ENCODE results near the gene ELAC2. TPM values are rescaled to one million over a fixed set of nuclear protein-coding genes. Genes with fewer than 3 reads are reported as not detected.
A peak's percentile ranks its signal among the peaks of the same experiment; 100 is the strongest.
"Not testable (repeated sequence)": the region's sequence is repeated elsewhere in the genome, so short reads cannot be mapped to it uniquely, and the experiment has no call there.

The ELAC2 gene
- total RNA-seq, 1 donor from 2014 or later: 39.0 TPM

DNA sequence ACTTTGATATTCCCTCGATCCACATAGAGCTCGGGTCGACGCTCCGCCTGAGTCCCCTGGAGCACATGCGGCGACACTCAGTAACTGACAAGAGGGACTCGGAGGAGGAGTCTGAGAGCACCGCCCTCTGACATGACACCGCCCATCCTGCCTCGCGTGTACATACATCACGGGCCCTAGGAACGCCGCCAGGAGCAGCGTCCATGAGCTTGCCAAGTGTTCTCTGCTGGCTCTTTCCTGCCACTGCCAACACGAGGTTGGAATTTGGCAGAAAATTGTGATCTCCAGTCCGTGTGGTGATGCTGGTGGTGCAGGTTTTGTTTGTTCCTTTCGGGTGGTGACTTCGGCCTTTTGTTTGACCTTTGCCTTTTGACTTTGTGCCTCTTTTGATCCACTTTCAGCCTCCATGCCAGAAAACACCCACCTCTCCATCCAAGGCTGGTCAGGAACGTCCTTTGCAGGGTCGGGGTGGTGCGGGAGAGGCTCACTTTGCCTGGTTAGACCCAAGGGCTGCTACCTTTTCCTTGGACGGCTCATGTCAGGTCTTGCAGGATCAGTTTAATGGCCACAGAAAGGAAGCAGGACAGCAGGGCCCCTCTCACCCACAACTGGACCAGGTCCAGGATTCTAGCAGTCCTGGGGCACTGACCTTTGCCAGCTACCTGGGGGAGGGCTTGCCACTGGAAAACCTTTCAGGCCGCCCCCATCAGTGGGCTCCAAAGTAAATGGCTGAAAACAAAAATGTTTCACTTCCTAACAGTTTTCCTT is 27.6 kb downstream of the ELAC2 start:
- ATAC-seq: no peak

DNA sequence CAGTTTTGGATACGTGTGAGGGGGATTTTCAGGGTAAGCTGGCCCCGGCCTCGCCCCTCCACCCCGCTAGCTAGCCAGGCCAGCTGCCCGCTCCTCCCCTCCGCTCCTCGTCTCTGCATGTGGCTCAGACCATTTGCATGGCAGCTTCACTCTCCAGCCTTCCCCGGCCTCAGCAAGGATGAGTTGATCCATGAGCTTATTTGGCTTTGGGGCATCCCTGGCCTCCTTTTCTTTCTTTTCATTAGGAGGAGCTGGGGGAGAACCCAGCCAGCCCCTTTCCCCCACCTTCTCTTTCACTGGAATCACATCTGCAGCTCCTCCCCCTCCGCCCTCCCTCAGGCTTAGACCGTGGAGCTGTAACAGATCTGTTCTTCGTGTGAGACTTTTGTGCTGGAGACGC is 30.7 kb downstream of the ELAC2 start:
- no peak for ATAC-seq

DNA sequence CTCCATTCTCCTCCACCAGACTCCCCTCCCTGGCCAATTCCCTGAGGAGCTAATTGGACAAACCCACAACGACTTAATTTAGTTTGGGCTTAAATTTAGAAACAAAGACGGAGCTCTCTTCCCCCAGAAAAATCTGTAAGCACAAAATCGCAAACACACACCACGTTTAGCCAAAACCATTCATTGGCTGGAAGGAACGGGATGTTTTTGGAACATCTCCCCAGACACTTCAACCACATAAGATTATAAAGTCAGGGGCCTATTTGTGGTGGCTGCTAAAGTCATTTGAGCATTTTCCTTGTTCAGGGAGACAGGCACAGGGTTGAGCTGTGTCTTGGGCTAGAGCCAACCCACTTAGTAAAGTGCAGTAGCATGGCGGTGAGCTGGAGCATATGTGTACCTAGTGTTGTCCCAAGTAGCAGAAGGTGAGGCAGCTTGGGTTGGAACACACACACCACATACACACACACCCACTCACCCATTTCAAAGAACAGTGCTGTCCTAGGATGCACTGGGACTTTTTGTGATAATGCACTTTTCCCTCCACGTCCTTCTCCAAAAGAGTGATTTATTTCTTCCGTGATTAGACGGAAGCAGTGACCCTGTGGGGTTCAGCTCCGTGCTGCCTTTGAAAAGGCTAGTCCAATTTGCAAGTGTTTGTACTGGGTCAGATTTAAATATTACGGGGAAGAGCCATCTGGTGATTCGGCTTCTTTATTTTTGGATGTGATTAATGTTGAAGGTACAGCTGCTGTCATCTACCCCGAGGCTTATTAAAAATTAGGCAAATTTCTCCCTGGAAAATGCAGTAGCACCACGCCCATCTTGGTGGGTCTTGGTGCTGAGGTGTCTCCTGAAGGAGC is 32.2 kb downstream of the ELAC2 start:
- no peak for ATAC-seq

DNA sequence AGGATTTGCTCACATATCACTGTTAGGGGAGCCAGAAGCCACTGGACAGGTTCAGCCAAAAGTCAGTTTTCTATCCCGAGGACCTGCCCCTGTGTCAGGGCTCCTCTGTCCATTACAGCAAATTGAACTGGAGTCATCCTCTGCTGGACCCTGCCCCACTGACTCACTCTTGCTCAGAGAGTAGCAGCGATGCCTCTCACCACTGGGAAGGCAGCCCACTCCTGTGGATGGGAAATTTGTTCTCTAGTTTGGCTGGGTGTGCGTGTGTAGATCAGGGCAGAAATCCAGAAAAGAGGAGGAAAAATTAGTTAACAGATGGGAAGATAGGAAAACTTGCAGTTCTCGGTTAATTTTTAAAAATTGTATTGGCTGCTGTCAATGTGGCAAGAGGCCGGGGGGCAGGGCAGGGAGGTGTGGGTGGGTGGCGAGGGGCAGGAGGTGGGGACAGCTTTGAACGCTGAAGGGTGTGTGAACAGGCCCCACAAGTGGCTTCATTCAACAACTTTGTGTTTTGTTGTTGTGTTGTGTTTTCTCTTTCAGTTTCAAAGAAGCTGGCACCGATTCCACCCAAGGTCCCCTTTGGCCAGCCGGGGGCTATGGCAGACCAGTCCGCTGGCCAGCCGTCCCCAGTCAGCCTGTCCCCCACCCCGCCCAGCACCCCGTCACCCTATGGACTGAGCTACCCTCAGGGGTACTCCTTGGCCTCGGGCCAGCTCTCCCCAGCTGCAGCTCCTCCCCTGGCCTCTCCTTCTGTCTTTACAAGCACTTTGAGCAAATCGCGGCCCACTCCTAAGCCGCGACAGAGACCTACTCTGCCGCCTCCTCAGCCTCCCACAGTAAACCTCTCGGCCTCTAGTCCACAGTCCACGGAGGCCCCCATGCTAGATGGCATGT is 33.6 kb downstream of the ELAC2 start:
- no peak for ATAC-seq

- ATAC-seq: no peak
These were observed 35.6 kb downstream of the ELAC2 start for GRCh38 chr17:12982224-12982623.

GRCh38 chr17:12979826-12980500 is 37.9 kb downstream of the ELAC2 start:
- ATAC-seq: no peak

- ATAC-seq: no peak
These were observed 38.6 kb downstream of the ELAC2 start for GRCh38 chr17:12979246-12979645.

DNA sequence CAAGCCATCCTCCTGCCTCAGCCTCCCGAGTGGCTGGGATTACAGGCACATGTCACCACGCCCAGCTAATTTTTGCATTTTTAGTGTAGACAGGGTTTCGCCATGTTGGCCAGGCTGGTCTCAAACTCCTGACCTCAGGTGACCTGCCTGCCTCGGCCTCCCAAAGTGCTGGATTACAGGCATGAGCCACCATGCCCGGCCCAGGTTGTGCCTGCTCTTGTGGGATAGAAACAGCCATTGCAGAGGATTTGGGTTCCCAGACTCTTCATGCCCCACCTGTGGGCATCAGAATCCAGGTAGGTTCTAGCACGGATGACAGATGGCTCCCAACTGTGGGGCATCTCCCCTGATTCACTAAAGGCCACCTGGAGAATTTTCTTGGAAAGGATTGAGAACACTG is 39.0 kb downstream of the ELAC2 start:
- not testable (repeated sequence) for ATAC-seq

DNA sequence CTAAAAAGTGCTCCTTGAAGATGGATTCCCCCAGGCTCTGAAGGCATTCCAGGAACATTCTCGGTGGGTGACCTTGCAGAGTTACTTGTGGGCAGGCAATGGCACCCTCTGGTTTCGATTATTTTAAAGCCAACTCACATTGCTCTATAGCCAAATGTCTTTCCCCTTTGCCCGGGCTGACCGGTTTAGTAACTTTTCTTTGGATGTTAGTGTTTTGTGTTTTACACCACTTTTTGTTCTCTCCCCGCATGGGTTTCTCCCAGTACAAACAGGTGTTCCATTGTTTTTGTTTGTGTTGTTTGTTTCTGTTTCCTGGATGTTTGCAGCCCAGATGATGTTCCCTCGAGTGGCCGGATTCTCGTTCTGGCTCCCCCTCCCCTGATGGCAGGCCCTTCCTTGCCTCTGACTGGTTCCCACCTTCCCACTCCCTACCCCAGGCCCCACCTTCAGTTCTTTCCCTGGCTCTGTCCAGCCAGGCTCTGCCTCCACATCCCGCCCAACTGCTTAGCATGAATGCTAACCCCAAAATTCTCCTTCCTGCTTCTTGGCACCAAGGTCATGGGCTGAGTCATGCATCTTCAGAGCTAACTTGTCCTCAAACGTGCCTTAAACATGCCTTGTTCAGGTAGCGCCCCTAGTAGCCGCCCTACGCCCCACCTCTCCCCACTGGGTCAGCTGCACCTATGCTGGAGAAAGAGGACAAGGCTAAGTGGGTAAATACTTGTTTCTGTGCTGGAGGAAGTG is 40.6 kb downstream of the ELAC2 start:
- ATAC-seq: peak; percentile 77

- peak; percentile 13 for ATAC-seq
These were observed 43.8 kb downstream of the ELAC2 start for GRCh38 chr17:12974005-12974531.

GRCh38 chr17:12973496-12974004 is 44.3 kb downstream of the ELAC2 start:
- no peak for ATAC-seq

DNA sequence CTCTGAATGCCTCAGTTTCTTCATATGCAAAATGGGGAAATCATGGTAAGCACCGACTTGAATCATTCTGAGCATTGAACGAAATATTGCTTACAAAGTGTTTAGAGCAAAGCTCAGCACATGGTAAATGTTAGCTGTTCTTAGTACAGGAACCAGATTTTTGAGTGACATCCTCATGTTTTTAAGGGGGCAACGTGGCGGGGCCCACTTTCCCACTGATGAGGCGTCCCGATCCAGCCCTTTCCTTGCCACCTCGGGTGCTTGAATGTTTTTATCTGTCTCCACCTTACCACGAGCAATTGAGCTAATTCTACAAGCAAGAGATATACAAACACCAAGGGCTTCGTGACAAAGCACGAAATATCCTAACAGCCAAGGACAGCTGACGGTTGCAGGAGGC is 49.9 kb downstream of the ELAC2 start:
- ATAC-seq: no peak

- ATAC-seq: no peak
These were observed 51.4 kb downstream of the ELAC2 start for GRCh38 chr17:12966413-12966812.

DNA sequence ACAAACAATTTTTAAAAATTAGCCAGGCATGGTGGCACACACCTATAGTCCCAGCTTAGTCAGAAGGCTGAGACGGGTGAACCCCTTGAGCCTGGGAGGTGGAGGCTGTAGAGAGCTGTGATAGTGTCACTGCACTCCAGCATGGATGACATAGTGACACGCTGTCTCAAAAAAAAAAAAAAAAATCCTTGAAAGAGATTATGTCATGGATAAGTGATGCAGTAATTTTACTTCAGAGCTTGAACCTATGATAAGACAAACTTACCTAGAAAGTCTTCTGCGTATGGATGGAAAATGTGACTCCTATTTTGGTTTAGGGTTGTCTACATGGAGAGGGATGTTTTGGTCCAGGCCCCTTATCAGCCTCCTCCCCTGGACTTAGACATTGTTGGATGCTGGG is 51.8 kb downstream of the ELAC2 start:
- ATAC-seq: no peak

- no peak for ATAC-seq
These were observed 53.0 kb downstream of the ELAC2 start for GRCh38 chr17:12964840-12965239.

DNA sequence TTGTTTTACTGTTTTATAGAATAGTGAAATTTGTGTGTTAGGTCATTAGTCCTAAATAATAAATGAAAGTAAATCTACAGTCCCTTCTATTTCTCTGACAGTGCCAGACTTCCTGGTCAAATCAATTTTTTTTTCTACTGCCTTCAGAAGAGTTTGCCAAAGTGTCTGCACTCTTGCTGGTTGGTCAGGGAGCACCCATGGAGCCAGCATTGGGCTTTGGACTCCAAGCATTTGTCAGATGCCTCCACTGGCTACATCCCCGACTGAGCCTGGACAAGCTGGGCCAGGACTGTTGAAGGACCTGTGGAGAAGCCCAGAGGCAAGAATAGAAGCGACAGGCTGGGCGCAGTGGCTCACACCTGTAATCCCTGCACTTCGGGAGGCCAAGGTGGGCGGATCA is 53.7 kb downstream of the ELAC2 start:
- no peak for ATAC-seq

DNA sequence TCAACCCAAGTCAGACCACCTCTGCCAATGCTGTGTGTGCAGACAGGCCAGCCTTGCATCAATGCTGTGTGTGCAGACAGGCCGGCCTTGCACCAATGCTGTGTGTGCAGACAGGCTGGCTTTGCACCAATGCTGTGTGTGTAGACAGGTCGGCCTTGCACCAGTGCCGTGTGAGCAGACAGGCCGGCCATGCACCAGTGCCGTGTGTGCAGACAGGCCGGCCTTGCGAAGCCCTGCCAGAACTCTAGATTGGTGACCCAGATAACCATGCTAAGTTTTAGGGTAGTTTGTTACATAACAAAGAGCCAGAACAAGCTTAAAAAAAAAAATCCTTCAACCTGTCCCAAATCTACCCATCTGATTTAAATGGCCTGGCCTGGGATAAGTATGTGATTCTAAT is 54.3 kb downstream of the ELAC2 start:
- ATAC-seq: no peak

DNA sequence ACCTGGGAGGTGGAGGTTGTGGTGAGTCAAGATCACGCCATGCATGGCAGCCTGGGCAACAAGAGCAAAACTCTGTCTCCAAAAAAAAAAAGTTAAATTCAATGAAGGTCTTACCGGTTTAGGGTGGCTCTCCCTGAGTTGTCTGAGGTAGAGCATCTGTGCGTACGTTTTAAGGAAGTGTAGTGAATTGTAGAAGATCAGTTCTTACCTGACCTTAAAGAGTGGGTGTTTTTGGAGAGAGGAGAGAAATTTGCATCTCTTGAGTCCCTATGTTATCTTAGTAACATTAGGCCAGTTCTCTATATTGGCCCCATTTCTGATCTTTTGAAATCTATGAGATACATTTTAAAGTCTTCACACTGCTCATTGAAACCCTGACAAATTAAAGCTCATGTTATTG is 56.2 kb downstream of the ELAC2 start:
- ATAC-seq: no peak

- no peak for ATAC-seq
These were observed 58.4 kb downstream of the ELAC2 start for GRCh38 chr17:12959441-12959840.

DNA sequence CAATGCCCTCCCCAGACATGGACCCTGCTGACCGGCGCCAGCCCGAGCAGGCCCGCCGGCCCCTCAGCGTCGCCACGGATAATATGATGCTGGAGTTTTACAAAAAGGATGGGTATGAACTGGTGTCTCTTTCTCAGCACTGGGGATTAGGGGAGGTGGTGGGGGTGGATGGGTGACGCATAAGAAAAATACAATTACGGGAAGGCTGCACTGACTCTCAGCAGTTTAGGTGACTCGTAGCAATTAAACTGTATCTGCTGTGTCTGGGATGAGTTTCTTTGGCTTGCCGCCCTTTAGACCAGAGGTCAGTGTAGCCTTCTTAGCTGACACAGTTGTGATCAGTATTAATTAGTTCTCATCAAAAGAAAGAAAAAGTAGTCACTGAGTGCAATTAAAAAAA is 59.0 kb downstream of the ELAC2 start:
- ATAC-seq: no peak

GRCh38 chr17:12955521-12955920 is 62.3 kb downstream of the ELAC2 start:
- ATAC-seq: no peak

All from esophagus mucosa (tissue), 1 donor.